Measurements from ENCODE around the gene FNIP1. TPM values are rescaled to one million over a fixed set of nuclear protein-coding genes. Genes with fewer than 3 reads are reported as not detected.

Gene FNIP1
- total and polyA plus RNA-seq, 9 of the 15 experiments (the other 6 are each of a cell fraction or from before 2014, with no cell fraction given) = 5.0 to 32.8 (median 18.4) TPM

DNA sequence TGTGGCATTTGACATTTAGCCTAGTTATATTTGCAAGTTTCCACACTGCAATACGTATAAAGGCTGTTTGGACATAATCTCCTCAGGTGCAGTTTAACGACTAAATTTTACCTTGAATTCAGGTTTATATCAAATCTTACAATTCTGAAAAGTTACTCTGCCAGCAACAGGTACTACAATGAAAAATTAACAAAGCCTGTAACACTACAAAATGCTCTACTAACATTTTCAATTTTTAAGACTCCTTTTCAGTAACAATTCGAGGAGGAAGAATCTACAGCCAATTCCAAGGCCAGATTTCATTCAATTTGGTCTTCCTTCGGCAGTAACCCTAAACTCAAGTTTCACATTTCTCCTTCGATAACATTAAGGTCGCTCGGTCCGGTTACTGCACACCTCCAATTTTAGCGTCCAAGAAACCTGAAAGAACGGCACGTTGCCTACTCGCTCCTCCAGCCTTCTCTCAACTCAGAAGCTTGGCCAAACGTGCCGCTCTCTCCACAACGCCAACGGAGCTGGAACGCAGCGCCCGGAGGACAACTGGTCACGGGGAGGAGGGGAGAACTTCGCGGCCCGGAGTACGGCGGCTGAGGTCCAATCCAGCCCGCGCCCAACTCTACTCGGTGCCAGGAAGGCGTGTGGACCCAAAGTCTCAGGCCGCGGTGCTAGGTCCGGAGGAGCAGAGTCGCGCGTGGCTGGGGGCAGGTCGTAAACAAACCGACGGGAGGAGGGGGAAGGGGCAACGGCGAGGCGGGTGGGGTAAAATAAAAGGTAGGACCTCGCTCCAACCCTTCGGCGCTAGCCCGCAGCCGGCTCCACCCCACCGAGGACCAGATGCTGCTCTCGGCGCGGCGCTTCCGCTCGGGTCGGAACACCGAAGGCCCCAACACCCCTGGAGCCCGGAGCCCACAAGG lies 681 bp downstream of the FNIP1 start (continued):
- TF ChIP-seq NR2C1 (IDR thresholded peaks at IDR 0.05) (no peak), NR2C1 (tag; IDR thresholded peaks at IDR 0.05) (no peak), TCF7 (IDR thresholded peaks at IDR 0.05; ENCODE audit: borderline replicate concordance) (peak; percentile 30; the same call in 1 of the 2 replicates), ZNF274 (IDR thresholded peaks at IDR 0.05; ENCODE audit: borderline replicate concordance, low read depth, low read length) (no peak), FUS (optimal IDR thresholded peaks at IDR 0.05; ENCODE audit: low read depth, low read length) (peak; percentile 69), ARNT (IDR thresholded peaks at IDR 0.05) (no peak), BRD4 (IDR thresholded peaks at IDR 0.05) (no peak), ZNF217 (CRISPR knock-in tag; IDR thresholded peaks at IDR 0.05) (no peak), MCM7 (IDR thresholded peaks at IDR 0.05) (no peak), LEF1 (IDR thresholded peaks at IDR 0.05) (no peak), NCOA6 (IDR thresholded peaks at IDR 0.05) (no peak), NR2F6 (CRISPR knock-in tag; IDR thresholded peaks at IDR 0.05) (no peak), ZNF124 (CRISPR knock-in tag; IDR thresholded peaks at IDR 0.05) (no peak), SMAD1 (IDR thresholded peaks at IDR 0.05; ENCODE audit: low read depth, low read length, partially characterized antibody) (no peak), LCOR (CRISPR knock-in tag; IDR thresholded peaks at IDR 0.05) (no peak), CC2D1A (IDR thresholded peaks at IDR 0.05) (no peak), NFE2 (IDR thresholded peaks at IDR 0.05; ENCODE audit: low read depth) (no peak), RUNX1 (IDR thresholded peaks at IDR 0.05; ENCODE audit: low read depth) (no peak), RBM39 (optimal IDR thresholded peaks at IDR 0.05; ENCODE audit: low read depth, low read length) (no peak), SRSF3 (IDR thresholded peaks at IDR 0.05; ENCODE audit: insufficient read depth, low read length) (no peak), NFE2L1 (tag; IDR thresholded peaks at IDR 0.05; ENCODE audit: borderline replicate concordance, low read depth) (no peak), TEAD1 (CRISPR knock-in tag; IDR thresholded peaks at IDR 0.05) (no peak)
- TF ChIP-seq, protein P1, sequence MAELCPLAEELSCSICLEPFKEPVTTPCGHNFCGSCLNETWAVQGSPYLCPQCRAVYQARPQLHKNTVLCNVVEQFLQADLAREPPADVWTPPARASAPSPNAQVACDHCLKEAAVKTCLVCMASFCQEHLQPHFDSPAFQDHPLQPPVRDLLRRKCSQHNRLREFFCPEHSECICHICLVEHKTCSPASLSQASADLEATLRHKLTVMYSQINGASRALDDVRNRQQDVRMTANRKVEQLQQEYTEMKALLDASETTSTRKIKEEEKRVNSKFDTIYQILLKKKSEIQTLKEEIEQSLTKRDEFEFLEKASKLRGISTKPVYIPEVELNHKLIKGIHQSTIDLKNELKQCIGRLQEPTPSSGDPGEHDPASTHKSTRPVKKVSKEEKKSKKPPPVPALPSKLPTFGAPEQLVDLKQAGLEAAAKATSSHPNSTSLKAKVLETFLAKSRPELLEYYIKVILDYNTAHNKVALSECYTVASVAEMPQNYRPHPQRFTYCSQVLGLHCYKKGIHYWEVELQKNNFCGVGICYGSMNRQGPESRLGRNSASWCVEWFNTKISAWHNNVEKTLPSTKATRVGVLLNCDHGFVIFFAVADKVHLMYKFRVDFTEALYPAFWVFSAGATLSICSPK (IDR thresholded peaks at IDR 0.05; ENCODE audit: borderline replicate concordance) = no peak
- TF ChIP-seq, protein P2, sequence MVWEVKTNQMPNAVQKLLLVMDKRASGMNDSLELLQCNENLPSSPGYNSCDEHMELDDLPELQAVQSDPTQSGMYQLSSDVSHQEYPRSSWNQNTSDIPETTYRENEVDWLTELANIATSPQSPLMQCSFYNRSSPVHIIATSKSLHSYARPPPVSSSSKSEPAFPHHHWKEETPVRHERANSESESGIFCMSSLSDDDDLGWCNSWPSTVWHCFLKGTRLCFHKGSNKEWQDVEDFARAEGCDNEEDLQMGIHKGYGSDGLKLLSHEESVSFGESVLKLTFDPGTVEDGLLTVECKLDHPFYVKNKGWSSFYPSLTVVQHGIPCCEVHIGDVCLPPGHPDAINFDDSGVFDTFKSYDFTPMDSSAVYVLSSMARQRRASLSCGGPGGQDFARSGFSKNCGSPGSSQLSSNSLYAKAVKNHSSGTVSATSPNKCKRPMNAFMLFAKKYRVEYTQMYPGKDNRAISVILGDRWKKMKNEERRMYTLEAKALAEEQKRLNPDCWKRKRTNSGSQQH (CRISPR knock-in tag; IDR thresholded peaks at IDR 0.05) = no peak
- TF ChIP-seq, protein P3, sequence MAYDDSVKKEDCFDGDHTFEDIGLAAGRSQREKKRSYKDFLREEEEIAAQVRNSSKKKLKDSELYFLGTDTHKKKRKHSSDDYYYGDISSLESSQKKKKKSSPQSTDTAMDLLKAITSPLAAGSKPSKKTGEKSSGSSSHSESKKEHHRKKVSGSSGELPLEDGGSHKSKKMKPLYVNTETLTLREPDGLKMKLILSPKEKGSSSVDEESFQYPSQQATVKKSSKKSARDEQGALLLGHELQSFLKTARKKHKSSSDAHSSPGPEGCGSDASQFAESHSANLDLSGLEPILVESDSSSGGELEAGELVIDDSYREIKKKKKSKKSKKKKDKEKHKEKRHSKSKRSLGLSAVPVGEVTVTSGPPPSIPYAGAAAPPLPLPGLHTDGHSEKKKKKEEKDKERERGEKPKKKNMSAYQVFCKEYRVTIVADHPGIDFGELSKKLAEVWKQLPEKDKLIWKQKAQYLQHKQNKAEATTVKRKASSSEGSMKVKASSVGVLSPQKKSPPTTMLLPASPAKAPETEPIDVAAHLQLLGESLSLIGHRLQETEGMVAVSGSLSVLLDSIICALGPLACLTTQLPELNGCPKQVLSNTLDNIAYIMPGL (CRISPR knock-in tag; IDR thresholded peaks at IDR 0.05) = no peak; the same call in 1 of the 2 replicates

All from K562 (cell line).